ENCODE measurements around the gene HAPLN2.

The HAPLN2 gene

GRCh38 chr1:156667610-156667967 is 48.4 kb downstream of the HAPLN2 start:
- TF ChIP-seq CTCF (IDR thresholded peaks at IDR 0.05; ENCODE audit: low read depth, low read length): no peak
- Histone ChIP-seq H3K9me3 (no peaks in the 10 kb centered on the region), H3K27me3 (no peaks in the 10 kb centered on the region), H3K36me3 (no peaks in the 10 kb centered on the region), H3K4me3 (ENCODE audit: low read depth, low read length) (no peak overlapping the region), H3K4me1 (peaks cover 18% of the 10 kb centered on the region)
- DNase-seq: no peak

GRCh38 chr1:156667968-156668709 is 48.9 kb downstream of the HAPLN2 start:
- Histone ChIP-seq H3K27me3 (no peaks in the 10 kb centered on the region), H3K36me3 (no peaks in the 10 kb centered on the region), H3K4me3 (ENCODE audit: low read depth, low read length) (no peak overlapping the region), H3K9me3 (no peaks in the 10 kb centered on the region), H3K4me1 (peaks cover 18% of the 10 kb centered on the region)
- DNase-seq: no peak
- TF ChIP-seq CTCF (IDR thresholded peaks at IDR 0.05; ENCODE audit: low read depth, low read length): no peak

GRCh38 chr1:156668801-156669637 is 49.8 kb downstream of the HAPLN2 start:
- H3K4me3 ChIP-seq (ENCODE audit: low read depth, low read length): no peak overlapping the region
- peaks cover 21% of the 10 kb centered on the region for H3K4me1 ChIP-seq
- no peaks in the 10 kb centered on the region for H3K27me3 ChIP-seq
- no peaks in the 10 kb centered on the region for H3K9me3 ChIP-seq
- no peak for DNase-seq
- no peak for TF ChIP-seq CTCF (IDR thresholded peaks at IDR 0.05; ENCODE audit: low read depth, low read length)
- H3K36me3 ChIP-seq: no peaks in the 10 kb centered on the region

- Histone ChIP-seq H3K4me1 (peaks cover 15% of the 10 kb centered on the region), H3K27me3 (no peaks in the 10 kb centered on the region), H3K4me3 (ENCODE audit: low read depth, low read length) (no peak overlapping the region), H3K36me3 (no peaks in the 10 kb centered on the region), H3K9me3 (no peaks in the 10 kb centered on the region)
- DNase-seq: no peak
- TF ChIP-seq CTCF (IDR thresholded peaks at IDR 0.05; ENCODE audit: low read depth, low read length): no peak
Measured at GRCh38 chr1:156669794-156670193, 50.6 kb downstream of the HAPLN2 start.

GRCh38 chr1:156670359-156670758 is 51.1 kb downstream of the HAPLN2 start:
- H3K4me3 ChIP-seq (ENCODE audit: low read depth, low read length): no peak overlapping the region
- no peaks in the 10 kb centered on the region for H3K27me3 ChIP-seq
- no peaks in the 10 kb centered on the region for H3K36me3 ChIP-seq
- no peak for TF ChIP-seq CTCF (IDR thresholded peaks at IDR 0.05; ENCODE audit: low read depth, low read length)
- DNase-seq: no peak
- H3K9me3 ChIP-seq: no peaks in the 10 kb centered on the region
- H3K4me1 ChIP-seq: peaks cover 20% of the 10 kb centered on the region

GRCh38 chr1:156670791-156671190 is 51.6 kb downstream of the HAPLN2 start:
- Histone ChIP-seq H3K4me3 (ENCODE audit: low read depth, low read length) (no peak overlapping the region), H3K4me1 (peaks cover 21% of the 10 kb centered on the region), H3K27me3 (no peaks in the 10 kb centered on the region), H3K36me3 (no peaks in the 10 kb centered on the region), H3K9me3 (no peaks in the 10 kb centered on the region)
- no peak for DNase-seq
- no peak for TF ChIP-seq CTCF (IDR thresholded peaks at IDR 0.05; ENCODE audit: low read depth, low read length)

Data from BE2C (cell line).